Right lobe of liver (tissue), 4 donors: ENCODE results near the gene TOPORS.

Experiments used
- POLR2A ChIP-seq: fragments of 450-650 bp; IDR thresholded peaks from one replicate; pipeline ENCODE4 v1.6.1; 2017; ENCODE audit warnings: antibody characterized with exemption, mild to moderate bottlenecking
- TF ChIP-seq, protein P1 (sequence below), 4 donors: fragments of 200-600 bp in 3 of 4; fragments of 450-650 bp in 1 of 4; IDR thresholded peaks; one replicate each; pipeline versions ENCODE4 v1.5.1 to v1.8.0; 2016 to 2022; ENCODE audit warnings: antibody characterized with exemption in 4 of 4, mild to moderate bottlenecking in 2 of 4
- donor health status: DM: no; HTN: no; CAD: no.
- donor health status: DM: no; HTN: no; CAD: no.
- donor health status: DM: no; HTN: yes; CAD: no.

DNA sequence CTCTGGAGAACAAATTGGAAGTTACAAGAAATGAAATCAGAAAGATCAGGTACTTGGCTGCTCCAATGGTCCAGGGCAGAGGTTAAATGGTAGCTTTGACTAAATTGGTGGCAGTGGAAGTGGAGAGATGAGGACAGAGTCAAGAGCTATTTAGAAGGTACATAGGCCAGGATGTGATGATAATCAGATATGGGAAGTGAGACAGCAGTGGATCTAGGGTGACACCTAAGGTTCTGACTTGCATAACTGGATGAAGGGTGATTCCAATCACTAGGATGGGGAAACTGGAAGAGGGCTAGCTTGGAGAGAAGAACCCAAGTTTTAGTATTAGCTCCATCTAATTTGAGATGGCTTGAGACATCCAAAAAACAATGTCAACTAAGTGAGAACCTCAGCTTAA, 44.5 kb upstream of the TOPORS start:
- TF ChIP-seq, protein P1, sequence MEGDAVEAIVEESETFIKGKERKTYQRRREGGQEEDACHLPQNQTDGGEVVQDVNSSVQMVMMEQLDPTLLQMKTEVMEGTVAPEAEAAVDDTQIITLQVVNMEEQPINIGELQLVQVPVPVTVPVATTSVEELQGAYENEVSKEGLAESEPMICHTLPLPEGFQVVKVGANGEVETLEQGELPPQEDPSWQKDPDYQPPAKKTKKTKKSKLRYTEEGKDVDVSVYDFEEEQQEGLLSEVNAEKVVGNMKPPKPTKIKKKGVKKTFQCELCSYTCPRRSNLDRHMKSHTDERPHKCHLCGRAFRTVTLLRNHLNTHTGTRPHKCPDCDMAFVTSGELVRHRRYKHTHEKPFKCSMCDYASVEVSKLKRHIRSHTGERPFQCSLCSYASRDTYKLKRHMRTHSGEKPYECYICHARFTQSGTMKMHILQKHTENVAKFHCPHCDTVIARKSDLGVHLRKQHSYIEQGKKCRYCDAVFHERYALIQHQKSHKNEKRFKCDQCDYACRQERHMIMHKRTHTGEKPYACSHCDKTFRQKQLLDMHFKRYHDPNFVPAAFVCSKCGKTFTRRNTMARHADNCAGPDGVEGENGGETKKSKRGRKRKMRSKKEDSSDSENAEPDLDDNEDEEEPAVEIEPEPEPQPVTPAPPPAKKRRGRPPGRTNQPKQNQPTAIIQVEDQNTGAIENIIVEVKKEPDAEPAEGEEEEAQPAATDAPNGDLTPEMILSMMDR (IDR thresholded peaks at IDR 0.05) = no peak
- no peak for TF ChIP-seq POLR2A
